Panc1 (cell line): ENCODE data around the gene TMEM161A. TPM values are rescaled to one million over a fixed set of nuclear protein-coding genes. Genes with fewer than 3 reads are reported as not detected.
A peak's percentile ranks its signal among the peaks of the same experiment; 100 is the strongest.

Experiments
- ATAC-seq: fragments of 200-7000 bp; cut with Tn5 transposase; 2 replicates; pipeline ENCODE4 v1.9.1; 2020; ENCODE audit warnings: mild to moderate bottlenecking, moderate library complexity
- BruUV-seq: library from RNA; stranded (reverse); fragments of 400-500 nt; replicated peaks from 2 replicates; lab custom pipeline; 2021; lab: Mats Ljungman, UMichigan
- CTCF ChIA-PET: fragments of 300-600 bp; sonication (Branson Sonifier 250); formaldehyde crosslinking; loops from one replicate; lab custom pipeline; 2022; ENCODE audit warnings: antibody characterized with exemption; lab: Charles Lee
- POLR2A ChIA-PET: fragments of 300-600 bp; sonication (Branson Sonifier 250); formaldehyde crosslinking; loops from one replicate; lab custom pipeline; 2022; ENCODE audit warnings: antibody characterized with exemption; lab: Charles Lee
- DNase-seq: peaks from one replicate; pipeline ENCODE4 v3.0.0-alpha.2; 2010; ENCODE audit warnings: low read depth, low spot score
- H3K27ac ChIP-seq: 2 replicates; pipeline ENCODE4 v1.5.1; 2011; ENCODE audit warnings: mild to moderate bottlenecking, low read length, inconsistent platforms
- H3K27me3 ChIP-seq: fragments of 200-500 bp; sonication (Bioruptor generic); 2 replicates; pipeline ENCODE4 v1.6.0; 2014; ENCODE audit warnings: low read length, inconsistent platforms; ENCODE audit not compliant: control insufficient read depth, insufficient read depth
- H3K36me3 ChIP-seq: fragments of 200-500 bp; sonication (Bioruptor generic); 2 replicates; pipeline ENCODE4 v1.5.1; 2014; ENCODE audit warnings: inconsistent platforms, mild to moderate bottlenecking, low read length, moderate library complexity; ENCODE audit not compliant: control insufficient read depth, insufficient read depth
- H3K4me1 ChIP-seq: 2 replicates; pipeline ENCODE4 v1.5.1; 2011; ENCODE audit warnings: inconsistent platforms, mild to moderate bottlenecking, low read length, moderate library complexity; ENCODE audit not compliant: control insufficient read depth, insufficient read depth
- H3K4me3 ChIP-seq, 2 experiments: 2 replicates each; pipeline ENCODE4 v1.5.1; 2011 to 2012; ENCODE audit warnings: low read depth in 2 of 2, low read length in 2 of 2, mild to moderate bottlenecking in 2 of 2, inconsistent platforms in 1 of 2, moderate library complexity in 1 of 2
- H3K9me3 ChIP-seq: fragments of 200-500 bp; sonication (Bioruptor generic); 2 replicates; pipeline ENCODE4 v1.5.1; 2014; ENCODE audit warnings: low read depth, mild to moderate bottlenecking, inconsistent platforms, low read length, moderate library complexity; ENCODE audit not compliant: control insufficient read depth, insufficient read depth
- CTCF ChIP-seq: fragments of 450-650 bp; IDR thresholded peaks from 2 replicates; pipeline ENCODE4 v1.5.1; 2017; ENCODE audit warnings: mild to moderate bottlenecking
- POLR2AphosphoS5 ChIP-seq: IDR thresholded peaks from 2 replicates; pipeline ENCODE4 v1.6.1; 2012; ENCODE audit warnings: mild to moderate bottlenecking, low read depth, low read length, moderate library complexity
- REST ChIP-seq, 2 experiments: IDR thresholded peaks; 2 replicates each; pipeline ENCODE4 v1.6.1; 2011 to 2012; ENCODE audit warnings: low read depth in 2 of 2, control low read depth in 1 of 2, low read length in 1 of 2, mild to moderate bottlenecking in 1 of 2, moderate library complexity in 1 of 2; ENCODE audit not compliant: insufficient read depth in 1 of 2
- SIN3A ChIP-seq: IDR thresholded peaks from 2 replicates; pipeline ENCODE4 v1.6.1; 2012; ENCODE audit warnings: low read depth, mild to moderate bottlenecking, low read length, moderate library complexity, borderline replicate concordance; ENCODE audit not compliant: insufficient read depth
- TCF7L2 ChIP-seq: IDR thresholded peaks from 2 replicates; pipeline ENCODE4 v1.6.1; 2011; ENCODE audit warnings: mild to moderate bottlenecking, low read depth, low read length, inconsistent platforms
- in situ Hi-C: cut with HindIII; loops from 2 replicates; pipeline ENCODE4 v1.10.0; 2016; ENCODE audit warnings: low sequenced_read_pairs, low pct_unique_long_range_greater_than_20kb
- intact Hi-C: fragments of 100-400 bp; cut with micrococcal nuclease; formaldehyde crosslinking; loops from one replicate; pipeline ENCODE4 v1.10.0; 2022; ENCODE audit not compliant: unreplicated experiment
- total RNA-seq: library from RNA; stranded (reverse); gene quantifications from one replicate; pipeline ENCODE4 v1.2.1, GENCODE V29; 2021; ENCODE audit not compliant: unreplicated experiment

TMEM161A gene
- total RNA-seq, 1 experiment from 2014 or later: 26.7 TPM

GRCh38 chr19:19106056-19106551, 32.2 kb downstream of the TMEM161A start:
- ATAC-seq: no peak
- intact Hi-C loops: no loop called here
- H3K27ac ChIP-seq: no peak overlapping the region

GRCh38 chr19:19105365-19106055, 32.8 kb downstream of the TMEM161A start:
- CTCF ChIA-PET: interaction anchor here (0.7 kb wide), 1 partner anchor 48 kb away, joined by 3 read pairs; no protein-coding TSS in a partner anchor
- Histone ChIP-seq H3K36me3 (no peaks in the 10 kb centered on the region), H3K27me3 (no peaks in the 10 kb centered on the region), H3K9me3 (no peaks in the 10 kb centered on the region), H3K4me1 (no peaks in the 10 kb centered on the region), H3K27ac (no peak overlapping the region), H3K4me3 (peak overlapping the region in 1 of 2 experiments; percentile 26; a peak in 1 of 4 replicates)
- in situ Hi-C loops (no loop called here), intact Hi-C loops (no loop called here)
- peak; percentile 48; the same call in 1 of the 2 replicates for ATAC-seq
- POLR2A ChIA-PET: no interaction called here
- no TSS peak for BruUV-seq
- no peak for DNase-seq
- TF ChIP-seq CTCF (no peak), POLR2AphosphoS5 (no peak), REST (IDR thresholded peaks at IDR 0.05; ENCODE audit: insufficient read depth in 1 of 2, low read depth in 2 of 2, low read length in 1 of 2) (no peak), SIN3A (no peak)

More at GRCh38 chr19:19106056-19106551, 32.2 kb downstream of the TMEM161A start:
- in situ Hi-C loops: no loop called here
- BruUV-seq: no TSS peak
- POLR2A ChIA-PET: no interaction called here
- CTCF ChIA-PET: no interaction called here
- no peaks in the 10 kb centered on the region for H3K27me3 ChIP-seq
- DNase-seq: no peak
- no peak for TF ChIP-seq CTCF
- TF ChIP-seq POLR2AphosphoS5: no peak
- no peak for TF ChIP-seq TCF7L2
- no peak for TF ChIP-seq REST (IDR thresholded peaks at IDR 0.05; ENCODE audit: insufficient read depth in 1 of 2, low read depth in 2 of 2, low read length in 1 of 2)
- no peak for TF ChIP-seq SIN3A
- H3K4me3 ChIP-seq: no peak overlapping the region; a peak in 1 of 4 replicates
- H3K4me1 ChIP-seq: no peaks in the 10 kb centered on the region
- no peaks in the 10 kb centered on the region for H3K36me3 ChIP-seq
- H3K9me3 ChIP-seq: no peaks in the 10 kb centered on the region
